IPS-18c (cell line): ENCODE data around the gene MMP26.

ENCODE experiments used
- H3K4me3 ChIP-seq: 2 replicates; pipeline ENCODE4 v1.7.0; 2013; ENCODE audit warnings: low read depth, mild to moderate bottlenecking, low read length, moderate library complexity; ENCODE audit not compliant: insufficient read depth
- H3K9me3 ChIP-seq: one replicate; pipeline ENCODE4 v1.6.1; 2013; ENCODE audit warnings: mild to moderate bottlenecking, low read length, moderate library complexity; ENCODE audit not compliant: control insufficient read depth, insufficient read depth

The MMP26 gene

GRCh38 chr11:4704054-4704789 is at the start of gene MMP26:
MMP26 (plus strand) TSS chr11:4704784.
- no peak within 1 kb of the TSS for H3K4me3 ChIP-seq
- no peaks in the 10 kb centered on the region for H3K9me3 ChIP-seq

GRCh38 chr11:4658629-4659445 is 45.7 kb upstream of the MMP26 start:
- no peak overlapping the region for H3K4me3 ChIP-seq
- no peaks in the 10 kb centered on the region for H3K9me3 ChIP-seq

GRCh38 chr11:4662876-4663275 is 41.7 kb upstream of the MMP26 start:
- Histone ChIP-seq H3K9me3 (no peaks in the 10 kb centered on the region), H3K4me3 (no peak overlapping the region)

GRCh38 chr11:4664183-4664582 is 40.4 kb upstream of the MMP26 start:
- H3K9me3 ChIP-seq: no peaks in the 10 kb centered on the region
- no peak overlapping the region for H3K4me3 ChIP-seq

- Histone ChIP-seq H3K4me3 (no peak overlapping the region), H3K9me3 (no peaks in the 10 kb centered on the region)
Measured at GRCh38 chr11:4664786-4665185, 39.8 kb upstream of the MMP26 start.

GRCh38 chr11:4665424-4665823 is 39.2 kb upstream of the MMP26 start:
- H3K9me3 ChIP-seq: no peaks in the 10 kb centered on the region

GRCh38 chr11:4671741-4672140 is 32.8 kb upstream of the MMP26 start:
- Histone ChIP-seq H3K9me3 (no peaks in the 10 kb centered on the region), H3K4me3 (no peak overlapping the region)

More at GRCh38 chr11:4665424-4665823, 39.2 kb upstream of the MMP26 start:
- no peak overlapping the region for H3K4me3 ChIP-seq

- Histone ChIP-seq H3K4me3 (no peak overlapping the region), H3K9me3 (no peaks in the 10 kb centered on the region)
Measured at GRCh38 chr11:4672470-4672869, 32.1 kb upstream of the MMP26 start.

GRCh38 chr11:4673781-4674180 is 30.8 kb upstream of the MMP26 start:
- no peak overlapping the region for H3K4me3 ChIP-seq
- H3K9me3 ChIP-seq: no peaks in the 10 kb centered on the region

- H3K9me3 ChIP-seq: no peaks in the 10 kb centered on the region
- no peak overlapping the region for H3K4me3 ChIP-seq
Measured at GRCh38 chr11:4677948-4678347, 26.6 kb upstream of the MMP26 start.

GRCh38 chr11:4680341-4680740 is 24.2 kb upstream of the MMP26 start:
- Histone ChIP-seq H3K9me3 (no peaks in the 10 kb centered on the region), H3K4me3 (no peak overlapping the region)

- Histone ChIP-seq H3K4me3 (no peak overlapping the region), H3K9me3 (no peaks in the 10 kb centered on the region)
Measured at GRCh38 chr11:4682623-4683419, 21.8 kb upstream of the MMP26 start.

GRCh38 chr11:4684631-4685285 is 19.8 kb upstream of the MMP26 start:
- Histone ChIP-seq H3K4me3 (no peak overlapping the region), H3K9me3 (no peaks in the 10 kb centered on the region)

- H3K9me3 ChIP-seq: no peaks in the 10 kb centered on the region
- no peak overlapping the region for H3K4me3 ChIP-seq
Measured at GRCh38 chr11:4695442-4695841, 9.1 kb upstream of the MMP26 start.

- Histone ChIP-seq H3K9me3 (no peaks in the 10 kb centered on the region), H3K4me3 (no peak within 1 kb of the TSS)
Measured at GRCh38 chr11:4697585-4697984, 7.0 kb upstream of the MMP26 start, which contains the start of gene OR51E2. OR51E2 (minus strand) TSS chr11:4697853; CDS start chr11:4682711, 15,142 bp downstream.

- Histone ChIP-seq H3K9me3 (no peaks in the 10 kb centered on the region), H3K4me3 (no peak overlapping the region)
Measured at GRCh38 chr11:4699697-4700435, 4.7 kb upstream of the MMP26 start.
